GM19468 (cell line): ENCODE data around the gene EIF4B.

Experiments used
- ATAC-seq: cut with Tn5 transposase; IDR thresholded peaks from one replicate; pipeline ENCODE4 v1.9.1; 2021; ENCODE audit warnings: mild to moderate bottlenecking, moderate library complexity, moderate number of reproducible peaks; ENCODE audit not compliant: unreplicated experiment; ENCODE audit errors: extremely low read depth

The EIF4B gene

GRCh38 chr12:53044896-53045695 lies 38.8 kb downstream of the EIF4B start:
- ATAC-seq: no peak

GRCh38 chr12:53045696-53046045 lies 39.4 kb downstream of the EIF4B start:
- ATAC-seq: no peak

DNA sequence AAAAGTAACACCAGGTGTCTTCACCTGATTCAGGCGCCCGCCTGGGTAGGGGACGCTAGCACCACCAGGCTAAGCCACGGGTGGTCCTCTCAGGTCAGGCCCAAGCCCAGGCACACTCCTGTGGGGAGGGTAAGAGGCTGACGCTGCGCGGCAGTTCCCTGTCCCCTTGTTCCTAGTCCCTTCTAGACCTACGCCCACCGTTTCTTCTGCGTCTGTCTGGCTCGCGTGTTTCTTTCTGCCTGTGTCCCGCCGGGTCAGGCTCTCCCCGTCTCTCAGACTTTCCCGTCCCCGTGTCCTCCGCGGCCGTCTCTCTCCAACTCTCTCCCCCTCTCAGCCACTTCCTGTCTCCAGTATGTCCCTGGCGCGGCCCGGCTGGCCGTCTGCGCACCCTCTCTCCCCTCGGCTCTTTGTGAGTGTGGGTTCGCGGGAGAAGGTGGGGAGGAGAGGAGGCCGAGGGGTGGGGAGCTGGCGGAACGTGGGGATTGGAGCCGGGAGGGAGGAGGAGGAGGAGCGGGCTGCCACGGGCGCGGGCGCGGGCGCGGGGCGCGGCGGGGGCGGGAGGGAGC lies 40.5 kb downstream of the EIF4B start:
- ATAC-seq: no peak

- ATAC-seq: peak; percentile 30
Observed at GRCh38 chr12:53047221-53048032, 41.2 kb downstream of the EIF4B start.

DNA sequence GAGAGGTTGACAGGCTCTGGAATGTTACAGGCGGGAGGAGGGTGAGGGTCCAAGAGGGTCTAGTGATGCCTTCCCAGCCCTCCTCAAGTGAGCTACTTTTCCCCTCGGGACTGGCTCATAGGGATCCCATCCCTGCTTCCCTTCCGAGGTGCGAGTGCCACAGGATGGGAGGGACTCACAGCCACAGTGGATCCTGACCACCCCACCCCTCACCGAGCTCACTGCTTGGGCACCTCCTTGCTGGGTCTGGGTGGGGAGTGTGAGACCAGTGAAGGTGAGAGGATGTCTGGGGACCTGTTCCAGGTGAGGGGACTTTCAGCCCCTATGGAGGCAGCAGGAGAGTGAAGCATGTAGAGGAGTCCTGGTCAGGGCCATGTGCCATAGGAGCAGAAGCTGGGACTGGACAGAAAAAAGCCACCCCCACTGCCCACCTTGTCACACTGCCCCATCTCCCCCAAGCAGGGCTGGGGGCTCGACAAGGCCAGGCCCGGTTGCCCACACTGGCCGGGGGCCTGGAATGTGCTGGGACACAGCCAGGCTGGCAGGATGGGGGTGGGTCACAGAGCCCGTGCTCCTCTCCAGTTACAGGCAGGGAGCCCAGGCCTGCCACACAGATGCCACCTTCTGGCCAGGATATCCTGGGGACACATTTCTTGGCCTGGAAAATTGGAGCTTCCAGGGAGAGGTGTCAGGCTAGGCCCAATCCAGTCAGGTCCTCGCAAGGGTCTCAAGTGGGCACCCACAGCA lies 42.0 kb downstream of the EIF4B start:
- ATAC-seq: no peak

DNA sequence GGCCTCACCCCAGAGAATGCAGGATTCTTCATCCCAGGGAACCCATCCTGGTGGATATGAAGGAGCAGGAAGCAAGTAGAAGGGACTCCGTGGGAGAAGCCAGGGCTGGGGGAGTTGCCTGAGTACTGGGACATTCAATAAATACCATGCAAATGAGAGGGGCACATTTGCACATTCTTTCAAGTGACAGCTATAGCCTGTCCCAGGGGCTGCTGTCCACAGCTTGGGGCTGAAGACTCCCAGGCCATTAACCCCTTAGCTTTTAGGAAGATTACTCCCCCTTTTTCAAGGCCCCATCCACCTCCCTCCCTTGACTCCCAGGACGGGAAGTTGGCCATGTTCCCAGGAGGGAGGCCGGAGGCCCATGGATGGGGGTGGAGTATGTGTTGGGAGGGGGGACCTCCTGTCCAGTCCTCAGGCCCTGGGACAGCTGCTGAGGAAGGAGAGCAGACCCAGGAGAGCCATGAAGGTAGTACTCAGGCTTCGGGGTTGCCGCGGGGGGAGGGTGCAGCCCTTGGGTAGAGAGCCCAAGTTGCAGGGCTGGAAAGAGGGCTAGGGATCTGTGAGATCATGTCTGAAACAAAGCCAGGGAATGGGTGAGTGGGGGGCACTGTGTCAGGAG lies 42.6 kb downstream of the EIF4B start:
- ATAC-seq: no peak

- ATAC-seq: no peak
Observed at GRCh38 chr12:53049571-53050318, 43.5 kb downstream of the EIF4B start, which contains the start of gene TNS2. Gene TNS2, plus strand, starts transcription at chr12:53050065. Its CDS starts 121 bp downstream, at chr12:53050186.

DNA sequence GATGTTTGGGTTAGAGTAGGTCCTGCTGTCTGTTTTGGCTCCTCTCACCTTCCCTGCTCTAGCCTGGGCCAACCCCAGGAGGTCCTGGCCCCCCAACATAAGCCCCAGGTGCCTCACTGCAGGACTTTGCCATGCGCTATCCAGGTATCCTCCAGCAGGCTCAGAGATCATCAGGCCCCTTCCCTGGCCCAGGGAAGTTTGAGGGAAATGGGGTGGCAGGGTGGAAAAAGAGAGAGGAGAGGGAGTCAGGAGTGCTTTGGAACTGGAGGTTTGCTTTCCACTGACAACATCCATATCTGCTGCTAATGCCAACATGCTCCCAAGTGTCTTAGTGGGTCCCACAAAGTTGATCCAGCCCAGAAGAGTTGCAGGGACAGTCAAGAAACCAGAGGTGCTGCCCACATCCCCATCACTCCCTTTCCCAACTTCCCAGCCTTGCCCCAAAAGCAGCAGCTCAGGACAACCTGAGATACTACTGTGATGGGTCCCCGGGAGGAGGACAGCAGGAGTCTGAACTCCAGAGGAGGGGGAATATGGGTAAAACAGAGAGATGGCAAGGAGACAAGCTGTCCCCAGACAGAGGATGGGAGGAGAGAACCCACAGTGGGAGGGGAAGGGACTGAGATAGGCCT lies 44.3 kb downstream of the EIF4B start:
- no peak for ATAC-seq

GRCh38 chr12:53051058-53051880 lies 45.0 kb downstream of the EIF4B start:
- no peak for ATAC-seq

GRCh38 chr12:53051881-53052412 lies 45.7 kb downstream of the EIF4B start:
- no peak for ATAC-seq

GRCh38 chr12:53052419-53053217 lies 46.4 kb downstream of the EIF4B start:
- ATAC-seq: no peak

DNA sequence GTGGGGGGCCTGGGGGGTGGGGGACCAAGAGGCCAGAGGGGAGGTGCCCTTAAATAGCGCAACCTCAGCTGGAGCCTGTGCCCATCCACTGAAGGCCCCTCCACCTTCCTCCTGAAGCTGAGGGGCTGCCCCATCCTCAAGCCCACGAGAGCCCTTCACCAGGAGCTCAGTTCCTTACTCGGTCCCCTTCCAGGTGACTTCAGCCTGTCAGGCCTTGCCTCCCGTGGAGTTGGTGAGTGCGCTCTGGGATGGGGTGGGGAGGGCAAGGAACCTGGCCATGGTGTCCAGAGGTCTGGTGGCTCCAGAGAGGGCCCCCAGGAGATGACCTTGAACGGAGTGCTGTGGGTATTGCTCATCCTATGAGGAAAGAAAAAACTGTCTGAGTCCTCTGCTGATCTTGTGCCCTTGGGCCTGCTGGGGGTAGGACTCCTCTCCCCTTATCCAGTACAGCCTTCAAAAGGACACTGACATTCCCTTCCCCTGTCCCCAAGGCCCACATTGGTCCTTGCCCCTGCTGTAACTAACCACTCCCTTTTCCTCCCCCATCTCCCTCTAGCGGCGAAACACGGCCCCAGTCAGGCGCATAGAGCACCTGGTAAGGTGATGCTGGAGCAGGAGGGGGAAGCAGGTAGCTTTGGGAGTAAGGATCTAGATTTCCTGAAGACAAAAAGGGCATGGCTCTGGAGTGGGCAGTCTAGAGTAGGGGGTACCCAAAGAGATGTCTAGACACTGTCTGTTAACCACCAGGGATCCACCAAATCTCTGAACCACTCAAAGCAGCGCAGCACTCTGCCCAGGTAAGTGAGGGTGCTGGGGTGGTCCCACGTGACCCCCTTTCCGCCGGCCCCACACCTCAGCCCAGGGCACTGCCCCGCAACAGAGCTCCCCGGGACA lies 47.2 kb downstream of the EIF4B start:
- no peak for ATAC-seq

DNA sequence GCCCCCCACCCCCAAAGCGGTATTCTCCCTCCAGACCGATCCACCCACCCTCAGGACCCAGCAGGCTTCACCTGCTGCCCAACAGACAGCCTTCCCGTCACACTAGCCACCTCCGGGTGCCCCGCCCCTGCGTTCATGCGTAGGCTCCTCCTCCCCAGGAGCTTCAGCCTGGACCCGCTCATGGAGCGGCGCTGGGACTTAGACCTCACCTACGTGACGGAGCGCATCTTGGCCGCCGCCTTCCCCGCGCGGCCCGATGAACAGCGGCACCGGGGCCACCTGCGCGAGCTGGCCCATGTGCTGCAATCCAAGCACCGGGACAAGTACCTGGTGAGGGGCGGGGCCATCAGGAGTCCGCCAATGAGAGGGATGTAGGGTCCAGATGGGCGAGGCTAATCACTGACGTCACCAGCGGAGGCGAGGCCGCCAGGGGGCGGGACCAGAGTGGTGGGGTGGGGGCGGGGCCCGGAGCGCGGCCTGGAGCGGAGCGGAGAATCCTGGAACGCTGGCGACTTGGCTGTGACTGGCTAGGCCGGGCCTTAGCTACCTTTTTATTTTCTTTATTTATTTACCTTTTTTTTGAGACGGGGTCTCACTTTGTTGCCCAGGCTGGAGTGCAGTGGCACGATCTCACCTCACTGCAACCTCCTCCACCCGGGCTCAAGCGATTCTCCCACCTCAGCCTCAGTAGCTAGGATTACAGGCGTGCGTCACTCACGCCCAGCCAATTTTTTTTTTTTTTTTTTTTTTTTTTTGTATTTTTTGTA lies 48.0 kb downstream of the EIF4B start:
- no peak for ATAC-seq

DNA sequence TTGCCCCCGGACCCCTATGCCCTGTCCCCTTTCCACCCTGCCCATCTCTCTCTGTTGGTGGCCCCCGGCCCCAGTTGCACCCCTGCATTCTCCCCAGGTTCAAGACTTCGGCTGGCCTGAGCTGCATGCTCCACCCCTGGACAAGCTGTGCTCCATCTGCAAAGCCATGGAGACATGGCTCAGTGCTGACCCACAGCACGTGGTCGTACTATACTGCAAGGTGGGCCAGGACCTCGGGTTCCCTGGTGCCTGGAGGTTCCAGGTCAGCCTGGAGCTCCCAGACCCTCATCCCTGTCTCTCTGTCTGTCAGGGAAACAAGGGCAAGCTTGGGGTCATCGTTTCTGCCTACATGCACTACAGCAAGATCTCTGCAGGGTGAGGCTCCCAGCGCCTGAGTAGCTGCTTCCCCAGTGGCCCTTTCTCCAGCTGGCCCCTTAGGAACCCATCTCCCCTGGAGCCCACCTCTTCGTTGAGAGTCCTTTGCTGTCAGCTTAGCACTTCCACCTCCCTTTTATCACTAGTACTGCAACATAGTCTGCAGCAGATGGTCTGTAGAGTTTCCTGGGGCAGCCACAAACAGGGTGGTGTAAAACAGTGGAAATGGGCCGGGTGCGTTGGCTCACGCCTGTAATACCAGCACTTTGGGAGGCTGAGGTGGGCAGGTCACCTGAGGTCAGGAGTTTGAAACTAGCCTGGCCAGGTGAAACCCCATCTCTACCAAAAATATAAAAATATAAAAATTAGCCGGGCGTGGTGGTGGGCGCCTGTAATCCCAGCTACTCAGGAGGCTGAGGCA lies 49.4 kb downstream of the EIF4B start:
- no peak for ATAC-seq
